Ecto neural progenitor cell (in vitro differentiated cells): ENCODE measurements around the gene OR5A2.
"Not testable (repeated sequence)": the region's sequence is repeated elsewhere in the genome, so short reads cannot be mapped to it uniquely, and the experiment has no call there.

ENCODE experiments used
- DNase-seq: peaks from one replicate; pipeline ENCODE4 v3.0.0-alpha.2; 2018; ENCODE audit warnings: low spot score

Gene OR5A2

GRCh38 chr11:59426361-59427067 is at the start of gene OR5A2:
OR5A2 (minus strand) TSS chr11:59426413; CDS start chr11:59422953, 3,460 bp downstream.
- DNase-seq = no peak

GRCh38 chr11:59475176-59475575 is 49.0 kb upstream of the OR5A2 start:
- no peak for DNase-seq

GRCh38 chr11:59473015-59473414 is 46.8 kb upstream of the OR5A2 start, which contains the start of gene OR4D10:
OR4D10 (plus strand) TSS chr11:59473315; CDS start chr11:59477430, 4,115 bp downstream.
- DNase-seq = no peak

- DNase-seq = no peak
These were observed 37.0 kb upstream of the OR5A2 start for GRCh38 chr11:59463190-59463641.

- DNase-seq = no peak
These were observed 33.7 kb upstream of the OR5A2 start for GRCh38 chr11:59459916-59460315.

- DNase-seq = no peak
These were observed 30.4 kb upstream of the OR5A2 start, which contains the start of gene OR4D6 for GRCh38 chr11:59456661-59457060. OR4D6 (plus strand) TSS chr11:59456961; CDS start chr11:59456961, 0 bp downstream.

- no peak for DNase-seq
These were observed 22.3 kb upstream of the OR5A2 start for GRCh38 chr11:59448484-59448883.

- not testable (repeated sequence) for DNase-seq
These were observed 19.4 kb upstream of the OR5A2 start for GRCh38 chr11:59445624-59446023.

- no peak for DNase-seq
These were observed 11.6 kb upstream of the OR5A2 start for GRCh38 chr11:59437770-59438169.

GRCh38 chr11:59436169-59436568 is 10.0 kb upstream of the OR5A2 start, which contains the start of gene OR5A1:
OR5A1 (plus strand) TSS chr11:59436469; CDS start chr11:59443169, 6,700 bp downstream.
- DNase-seq = no peak

- no peak for DNase-seq
These were observed 3.8 kb upstream of the OR5A2 start for GRCh38 chr11:59429924-59430516.

- no peak for DNase-seq
These were observed 812 bp upstream of the OR5A2 start for GRCh38 chr11:59427068-59427382.

GRCh38 chr11:59425131-59425530 is 1.1 kb downstream of the OR5A2 start:
- no peak for DNase-seq

- DNase-seq = no peak
These were observed 2.4 kb downstream of the OR5A2 start for GRCh38 chr11:59423835-59424234.

- DNase-seq = no peak
These were observed 8.1 kb downstream of the OR5A2 start for GRCh38 chr11:59418156-59418555.

- DNase-seq = no peak
These were observed 9.2 kb downstream of the OR5A2 start for GRCh38 chr11:59417023-59417422.

GRCh38 chr11:59416613-59417012 is 9.6 kb downstream of the OR5A2 start:
- DNase-seq = no peak

- no peak for DNase-seq
These were observed 11.1 kb downstream of the OR5A2 start for GRCh38 chr11:59415111-59415510.

GRCh38 chr11:59413646-59414045 is 12.6 kb downstream of the OR5A2 start:
- no peak for DNase-seq

GRCh38 chr11:59403546-59403945 is 22.7 kb downstream of the OR5A2 start:
- no peak for DNase-seq

GRCh38 chr11:59401262-59401552 is 25.0 kb downstream of the OR5A2 start:
- no peak for DNase-seq

GRCh38 chr11:59400461-59401261 is 25.6 kb downstream of the OR5A2 start:
- DNase-seq = no peak

- no peak for DNase-seq
These were observed 32.0 kb downstream of the OR5A2 start for GRCh38 chr11:59394186-59394585.
